ENCODE results near the gene ZNF740. TPM values are rescaled to one million over a fixed set of nuclear protein-coding genes. Genes with fewer than 3 reads are reported as not detected.

Gene ZNF740
- total and polyA plus RNA-seq, 2 donors (not counting 1 experiment from before 2014, with no cell fraction given), result 35.9 to 117 TPM

- H3K4me1 ChIP-seq (ENCODE audit: control insufficient read depth in 2 of 2, insufficient read depth in 2 of 2, low read length in 2 of 2), result peaks cover 13 to 30% of the 10 kb centered on the region in 2 donors
- H3K27me3 ChIP-seq (replicated peaks in 1 of 4; ENCODE audit: control extremely low read depth in 1 of 4, control insufficient read depth in 3 of 4, insufficient read depth in 4 of 4, low read length in 3 of 4), result no peaks in the 10 kb centered on the region
- H4K20me1 ChIP-seq (ENCODE audit: control insufficient read depth, insufficient read depth, low read length, poor library complexity, severe bottlenecking), result no peaks in the 10 kb centered on the region
- H2AFZ ChIP-seq (ENCODE audit: insufficient read depth, low read depth, low read length, poor library complexity, severe bottlenecking), result no peak overlapping the region
- no peaks in the 10 kb centered on the region for H3K36me3 ChIP-seq (replicated peaks in 1 of 2; ENCODE audit: control extremely low read depth in 1 of 2, control insufficient read depth in 1 of 2, extremely low read depth in 1 of 2, insufficient read depth in 2 of 2, low read length in 1 of 2)
- no peaks in the 10 kb centered on the region for H3K9me3 ChIP-seq (ENCODE audit: control extremely low read depth in 1 of 3, control insufficient read depth in 2 of 3, insufficient read depth in 1 of 3, low read length in 2 of 3)
- CTCF ChIA-PET, result interaction anchor here (1.0 to 1.9 kb wide), 2 partner anchors 10 to 11 kb away, joined by 6 to 7 read pairs; no protein-coding TSS in a partner anchor
- TF ChIP-seq, protein P1, sequence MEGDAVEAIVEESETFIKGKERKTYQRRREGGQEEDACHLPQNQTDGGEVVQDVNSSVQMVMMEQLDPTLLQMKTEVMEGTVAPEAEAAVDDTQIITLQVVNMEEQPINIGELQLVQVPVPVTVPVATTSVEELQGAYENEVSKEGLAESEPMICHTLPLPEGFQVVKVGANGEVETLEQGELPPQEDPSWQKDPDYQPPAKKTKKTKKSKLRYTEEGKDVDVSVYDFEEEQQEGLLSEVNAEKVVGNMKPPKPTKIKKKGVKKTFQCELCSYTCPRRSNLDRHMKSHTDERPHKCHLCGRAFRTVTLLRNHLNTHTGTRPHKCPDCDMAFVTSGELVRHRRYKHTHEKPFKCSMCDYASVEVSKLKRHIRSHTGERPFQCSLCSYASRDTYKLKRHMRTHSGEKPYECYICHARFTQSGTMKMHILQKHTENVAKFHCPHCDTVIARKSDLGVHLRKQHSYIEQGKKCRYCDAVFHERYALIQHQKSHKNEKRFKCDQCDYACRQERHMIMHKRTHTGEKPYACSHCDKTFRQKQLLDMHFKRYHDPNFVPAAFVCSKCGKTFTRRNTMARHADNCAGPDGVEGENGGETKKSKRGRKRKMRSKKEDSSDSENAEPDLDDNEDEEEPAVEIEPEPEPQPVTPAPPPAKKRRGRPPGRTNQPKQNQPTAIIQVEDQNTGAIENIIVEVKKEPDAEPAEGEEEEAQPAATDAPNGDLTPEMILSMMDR (IDR thresholded peaks at IDR 0.05), result no peak
- TF ChIP-seq EZH2 (IDR thresholded peaks at IDR 0.05; ENCODE audit: borderline replicate concordance, insufficient read depth, low read depth, low read length, poor library complexity, severe bottlenecking), result no peak
- POLR2A ChIA-PET, result interaction anchor here (0.7 kb wide), 1 partner anchor 29 kb away, joined by 3 read pairs; no protein-coding TSS in a partner anchor
- Mint-ChIP-seq H3K27ac (peak overlapping the region; percentile 10), H3K4me1 (peaks cover 28% of the 10 kb centered on the region), H3K9me3 (ENCODE audit: insufficient read depth) (no peaks in the 10 kb centered on the region), H3K27me3 (no peaks in the 10 kb centered on the region), H3K4me3 (peak overlapping the region; percentile 23)
- intact Hi-C loops (cut with micrococcal nuclease), result no loop called here
- H3K9ac ChIP-seq (ENCODE audit: low read length), result no peak overlapping the region
- H3K79me2 ChIP-seq (ENCODE audit: control insufficient read depth, insufficient read depth, low read length), result no peaks in the 10 kb centered on the region
- no peak overlapping the region for H3K4me3 ChIP-seq (ENCODE audit: control extremely low read depth in 1 of 5, extremely low read depth in 1 of 5, insufficient read depth in 1 of 5, low read depth in 2 of 5, low read length in 4 of 5)
- no peak for DNase-seq
- no peak overlapping the region for H3K27ac ChIP-seq (ENCODE audit: low read length in 2 of 2)
- 29% methylated on average over 16 of the region's 16 CpGs for WGBS (ENCODE audit: insufficient coverage)
- no peak for ATAC-seq (ENCODE audit: low read depth)
- peak overlapping the region; percentile 12 for H3K4me2 ChIP-seq (replicated peaks; ENCODE audit: low read depth, low read length, poor library complexity, severe bottlenecking)
These were observed 43.0 kb downstream of the ZNF740 start for GRCh38 chr12:53223389-53224060.

Measured in B cell (primary cell).